Vagina (tissue), 2 donors: ENCODE results near the gene GRIN2A.

Experiments
- POLR2A ChIP-seq, 2 donors: fragments of 450-650 bp; IDR thresholded peaks; one replicate each; pipeline ENCODE4 v1.6.1; 2017; ENCODE audit warnings: antibody characterized with exemption in 2 of 2, mild to moderate bottlenecking in 2 of 2, moderate library complexity in 2 of 2
- POLR2AphosphoS5 ChIP-seq, 2 donors: sonication (generic); formaldehyde crosslinking; IDR thresholded peaks; one replicate each; pipeline ENCODE4 v1.9.0; 2017; ENCODE audit warnings: antibody characterized with exemption in 2 of 2, mild to moderate bottlenecking in 2 of 2, low read depth in 1 of 2; ENCODE audit not compliant: insufficient read depth in 1 of 2
- TF ChIP-seq, protein P1 (sequence below), 3 experiments: fragments of 450-650 bp in 2 of 3; fragments of 200-600 bp in 1 of 3; sonication (generic) in 1 of 3; IDR thresholded peaks; one replicate each; pipeline ENCODE4 v1.5.1; 2017 to 2019; ENCODE audit warnings: antibody characterized with exemption in 3 of 3, mild to moderate bottlenecking in 2 of 3, moderate library complexity in 2 of 3

DNA sequence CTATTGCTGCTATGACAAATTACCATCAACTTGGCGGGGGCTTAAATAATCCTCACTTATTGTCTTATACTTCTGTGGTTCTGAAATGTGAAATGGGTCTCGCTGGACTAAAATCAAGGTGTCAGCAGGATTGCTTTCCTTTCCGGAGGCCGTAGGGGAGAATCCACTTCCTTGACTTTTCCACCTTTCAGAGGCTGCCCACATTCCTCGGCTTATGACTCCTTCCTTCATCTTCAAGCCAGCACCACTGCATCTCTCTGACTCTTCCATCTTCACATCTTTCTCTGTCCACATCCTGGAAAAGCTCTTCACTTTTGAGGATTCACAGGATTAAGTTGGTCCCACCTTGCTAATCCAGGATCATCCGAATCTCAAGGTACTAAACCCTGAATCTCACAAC, 217.8 kb downstream of the GRIN2A start:
- TF ChIP-seq, protein P1, sequence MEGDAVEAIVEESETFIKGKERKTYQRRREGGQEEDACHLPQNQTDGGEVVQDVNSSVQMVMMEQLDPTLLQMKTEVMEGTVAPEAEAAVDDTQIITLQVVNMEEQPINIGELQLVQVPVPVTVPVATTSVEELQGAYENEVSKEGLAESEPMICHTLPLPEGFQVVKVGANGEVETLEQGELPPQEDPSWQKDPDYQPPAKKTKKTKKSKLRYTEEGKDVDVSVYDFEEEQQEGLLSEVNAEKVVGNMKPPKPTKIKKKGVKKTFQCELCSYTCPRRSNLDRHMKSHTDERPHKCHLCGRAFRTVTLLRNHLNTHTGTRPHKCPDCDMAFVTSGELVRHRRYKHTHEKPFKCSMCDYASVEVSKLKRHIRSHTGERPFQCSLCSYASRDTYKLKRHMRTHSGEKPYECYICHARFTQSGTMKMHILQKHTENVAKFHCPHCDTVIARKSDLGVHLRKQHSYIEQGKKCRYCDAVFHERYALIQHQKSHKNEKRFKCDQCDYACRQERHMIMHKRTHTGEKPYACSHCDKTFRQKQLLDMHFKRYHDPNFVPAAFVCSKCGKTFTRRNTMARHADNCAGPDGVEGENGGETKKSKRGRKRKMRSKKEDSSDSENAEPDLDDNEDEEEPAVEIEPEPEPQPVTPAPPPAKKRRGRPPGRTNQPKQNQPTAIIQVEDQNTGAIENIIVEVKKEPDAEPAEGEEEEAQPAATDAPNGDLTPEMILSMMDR (IDR thresholded peaks at IDR 0.05), result no peak
- TF ChIP-seq POLR2A (IDR thresholded peaks at IDR 0.05) (no peak), POLR2AphosphoS5 (IDR thresholded peaks at IDR 0.05; ENCODE audit: insufficient read depth in 1 of 2, low read depth in 1 of 2) (no peak)
